Measurements from ENCODE around the gene LRRC57.

GRCh38 chr15:42495361-42496212, 53.0 kb downstream of the LRRC57 start, which contains the start of gene SNAP23:
- TF ChIP-seq CTCF (IDR thresholded peaks at IDR 0.05; ENCODE audit: insufficient read depth, low read length, poor library complexity, severe bottlenecking) (no peak), EZH2phosphoT487 (conservative IDR thresholded peaks at IDR 0.05; ENCODE audit: low read length) (no peak)

Data from SU-DHL-6 (cell line).